PC-9 (cell line): ENCODE results near the gene CYB5R4. TPM values are rescaled to one million over a fixed set of nuclear protein-coding genes. Genes with fewer than 3 reads are reported as not detected.

Experiments
- BruUV-seq: library from RNA; stranded (reverse); fragments of 400-500 nt; replicated peaks from 2 replicates; lab custom pipeline; 2021; lab: Mats Ljungman, UMichigan
- CTCF ChIA-PET: fragments of 300-600 bp; sonication (Branson Sonifier 250); formaldehyde crosslinking; loops from one replicate; lab custom pipeline; 2022; ENCODE audit warnings: antibody characterized with exemption; lab: Charles Lee
- POLR2A ChIA-PET: fragments of 300-600 bp; sonication (Branson Sonifier 250); formaldehyde crosslinking; loops from one replicate; lab custom pipeline; 2022; ENCODE audit warnings: antibody characterized with exemption; ENCODE audit not compliant: unreplicated experiment; lab: Charles Lee
- DNase-seq, 2 experiments: peaks; one replicate each; pipeline versions ENCODE4 v3.0.0 to v3.0.0-alpha.2; 2015 to 2022; ENCODE audit warnings: mixed read lengths in 1 of 2
- H2AFZ ChIP-seq: fragments of 200-600 bp; sonication (generic); 2 replicates; pipeline ENCODE4 v1.8.1; 2017; ENCODE audit warnings: antibody characterized with exemption
- H3F3A ChIP-seq: fragments of 200-600 bp; sonication (generic); 2 replicates; pipeline ENCODE4 v1.8.1; 2017; ENCODE audit warnings: antibody characterized with exemption, mild to moderate bottlenecking, low read depth; ENCODE audit not compliant: insufficient read depth
- H3K27ac ChIP-seq: fragments of 200-600 bp; sonication (generic); 2 replicates; pipeline ENCODE4 v1.6.1; 2016; ENCODE audit warnings: mixed run types
- H3K27me3 ChIP-seq: fragments of 200-600 bp; sonication (generic); 2 replicates; pipeline ENCODE4 v1.6.1; 2016; ENCODE audit warnings: low read depth, mixed run types; ENCODE audit not compliant: insufficient read depth
- H3K36me3 ChIP-seq: fragments of 200-600 bp; sonication (generic); 2 replicates; pipeline ENCODE4 v1.6.1; 2016; ENCODE audit warnings: low read depth, mixed run types
- H3K4me1 ChIP-seq: fragments of 200-600 bp; sonication (generic); replicated peaks from 2 replicates; pipeline ENCODE4 v1.6.1; 2016; ENCODE audit warnings: mixed run types; ENCODE audit not compliant: insufficient read depth
- H3K4me2 ChIP-seq: fragments of 200-600 bp; sonication (generic); 2 replicates; pipeline ENCODE4 v1.6.1; 2017; ENCODE audit warnings: mixed run types
- H3K4me3 ChIP-seq: fragments of 200-600 bp; sonication (generic); 2 replicates; pipeline ENCODE4 v1.6.1; 2016; ENCODE audit warnings: mixed run types
- H3K79me2 ChIP-seq: fragments of 200-600 bp; sonication (generic); 2 replicates; pipeline ENCODE4 v1.6.1; 2017; ENCODE audit warnings: low read depth, mixed run types
- H3K9me2 ChIP-seq: fragments of 200-600 bp; sonication (generic); 2 replicates; pipeline ENCODE4 v1.8.1; 2017; ENCODE audit warnings: mild to moderate bottlenecking; ENCODE audit not compliant: insufficient read depth
- H3K9me3 ChIP-seq: fragments of 200-600 bp; sonication (generic); 2 replicates; pipeline ENCODE4 v1.8.1; 2016; ENCODE audit warnings: low read depth; ENCODE audit not compliant: insufficient read depth
- H4K20me1 ChIP-seq: fragments of 200-600 bp; sonication (generic); 2 replicates; pipeline ENCODE4 v1.8.1; 2017; ENCODE audit not compliant: insufficient read depth
- EZH2 ChIP-seq: fragments of 200-600 bp; sonication (generic); IDR thresholded peaks from 2 replicates; pipeline ENCODE4 v1.8.0; 2017; ENCODE audit warnings: antibody characterized with exemption, low read depth
- intact Hi-C: fragments of 100-400 bp; cut with micrococcal nuclease; formaldehyde crosslinking; loops from one replicate; pipeline ENCODE4 v1.10.0; 2022; ENCODE audit not compliant: unreplicated experiment
- total RNA-seq: library from RNA; stranded (reverse); gene quantifications from 2 replicates; pipeline ENCODE4 v1.2.3, GENCODE V29; 2021
- TF ChIP-seq, protein P1 (sequence below): fragments of 200-600 bp; sonication (generic); conservative IDR thresholded peaks from 2 replicates; pipeline ENCODE4 v1.6.1; 2017; ENCODE audit warnings: mixed run types, antibody characterized with exemption, mild to moderate bottlenecking, moderate library complexity

The CYB5R4 gene
- total RNA-seq, 1 experiment from 2014 or later, result 22.7 TPM

DNA sequence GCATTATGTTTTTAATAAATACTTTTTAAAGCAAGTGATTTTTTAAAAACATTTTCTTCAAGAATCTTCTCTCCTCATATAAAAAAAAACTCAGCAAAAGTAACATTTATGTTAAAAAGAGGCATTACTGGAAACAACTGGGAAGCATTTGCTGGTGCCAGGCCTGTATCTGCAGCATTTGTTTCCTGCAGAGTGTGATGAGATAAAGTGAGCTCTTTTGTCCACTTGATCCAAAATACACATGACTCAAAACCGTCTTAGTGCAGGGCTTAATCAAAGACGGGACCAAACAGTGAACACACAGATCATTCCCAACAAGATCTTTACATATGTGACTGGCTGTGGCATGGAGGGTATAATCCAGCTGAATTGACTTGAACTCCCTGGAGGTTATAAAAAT is 34.7 kb upstream of the CYB5R4 start:
- H3K9me3 ChIP-seq, result no peaks in the 10 kb centered on the region
- intact Hi-C loops, result no loop called here
- ChIA-PET CTCF (no interaction called here), POLR2A (no interaction called here)
- no TSS peak for BruUV-seq
- H3K9me2 ChIP-seq, result no peaks in the 10 kb centered on the region
- no peak for DNase-seq
- H3K36me3 ChIP-seq, result no peaks in the 10 kb centered on the region
- peaks cover 14% of the 10 kb centered on the region for H3K4me1 ChIP-seq
- H3K4me2 ChIP-seq, result peak overlapping the region; percentile 51; the same call in 1 of the 2 replicates
- H2AFZ ChIP-seq, result no peak overlapping the region
- no peaks in the 10 kb centered on the region for H4K20me1 ChIP-seq
- no peak overlapping the region for H3K4me3 ChIP-seq
- H3F3A ChIP-seq, result no peaks in the 10 kb centered on the region
- no peak for TF ChIP-seq EZH2
- TF ChIP-seq, protein P1, sequence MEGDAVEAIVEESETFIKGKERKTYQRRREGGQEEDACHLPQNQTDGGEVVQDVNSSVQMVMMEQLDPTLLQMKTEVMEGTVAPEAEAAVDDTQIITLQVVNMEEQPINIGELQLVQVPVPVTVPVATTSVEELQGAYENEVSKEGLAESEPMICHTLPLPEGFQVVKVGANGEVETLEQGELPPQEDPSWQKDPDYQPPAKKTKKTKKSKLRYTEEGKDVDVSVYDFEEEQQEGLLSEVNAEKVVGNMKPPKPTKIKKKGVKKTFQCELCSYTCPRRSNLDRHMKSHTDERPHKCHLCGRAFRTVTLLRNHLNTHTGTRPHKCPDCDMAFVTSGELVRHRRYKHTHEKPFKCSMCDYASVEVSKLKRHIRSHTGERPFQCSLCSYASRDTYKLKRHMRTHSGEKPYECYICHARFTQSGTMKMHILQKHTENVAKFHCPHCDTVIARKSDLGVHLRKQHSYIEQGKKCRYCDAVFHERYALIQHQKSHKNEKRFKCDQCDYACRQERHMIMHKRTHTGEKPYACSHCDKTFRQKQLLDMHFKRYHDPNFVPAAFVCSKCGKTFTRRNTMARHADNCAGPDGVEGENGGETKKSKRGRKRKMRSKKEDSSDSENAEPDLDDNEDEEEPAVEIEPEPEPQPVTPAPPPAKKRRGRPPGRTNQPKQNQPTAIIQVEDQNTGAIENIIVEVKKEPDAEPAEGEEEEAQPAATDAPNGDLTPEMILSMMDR, result no peak
- H3K79me2 ChIP-seq, result no peaks in the 10 kb centered on the region
- H3K27ac ChIP-seq, result peak overlapping the region; percentile 50; the same call in 1 of the 2 replicates
- H3K27me3 ChIP-seq, result no peaks in the 10 kb centered on the region

DNA sequence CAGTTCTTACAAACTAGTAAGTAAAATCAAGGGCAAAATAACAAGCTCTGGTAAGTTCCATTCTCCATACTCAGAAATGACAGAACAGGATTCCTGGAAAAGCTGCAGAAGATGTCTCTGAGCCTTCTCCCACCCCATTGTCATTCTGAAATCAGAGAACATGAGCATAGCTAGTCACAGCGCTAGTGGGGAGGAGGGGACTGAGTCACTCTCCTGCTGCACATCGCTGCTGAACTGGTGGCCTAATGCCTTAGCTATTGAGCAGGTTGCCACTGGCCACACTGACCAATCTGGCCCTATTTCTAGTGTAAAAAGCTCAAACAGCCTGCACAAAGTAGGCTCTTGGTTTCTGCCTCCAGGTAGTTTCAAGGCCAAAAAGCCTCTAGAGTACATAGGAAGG is 32.4 kb upstream of the CYB5R4 start:
- TF ChIP-seq, protein P1, result no peak
- no peak for TF ChIP-seq EZH2
- Histone ChIP-seq H3K9me2 (no peaks in the 10 kb centered on the region), H3K4me1 (peaks cover 14% of the 10 kb centered on the region), H3K9me3 (no peaks in the 10 kb centered on the region), H3F3A (no peaks in the 10 kb centered on the region), H3K4me2 (no peak overlapping the region), H3K36me3 (no peaks in the 10 kb centered on the region), H3K27ac (no peak overlapping the region), H3K27me3 (no peaks in the 10 kb centered on the region), H3K4me3 (no peak overlapping the region), H3K79me2 (no peaks in the 10 kb centered on the region), H2AFZ (no peak overlapping the region), H4K20me1 (no peaks in the 10 kb centered on the region)
- POLR2A ChIA-PET, result no interaction called here
- BruUV-seq, result no TSS peak
- intact Hi-C loops, result no loop called here
- CTCF ChIA-PET, result no interaction called here
- no peak for DNase-seq

DNA sequence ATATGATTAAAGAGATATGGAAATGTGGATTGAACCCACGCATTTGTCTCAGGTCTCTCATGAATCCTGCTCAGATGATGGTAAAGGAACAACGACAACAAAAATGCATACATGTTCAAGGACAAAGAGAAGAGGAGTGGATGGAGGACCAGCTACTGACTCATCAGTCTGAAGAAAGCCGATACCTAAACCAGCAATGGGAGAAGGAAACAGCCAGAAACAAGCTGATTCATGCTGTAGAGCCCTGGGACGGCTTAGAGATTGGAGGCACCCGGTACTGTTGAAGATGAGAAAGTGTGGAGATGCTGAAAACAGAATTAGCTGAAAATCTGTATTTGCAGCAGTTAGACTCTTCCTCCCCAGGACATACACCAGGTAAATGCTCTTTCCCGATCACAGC is 20.8 kb upstream of the CYB5R4 start:
- CTCF ChIA-PET, result no interaction called here
- TF ChIP-seq, protein P1, result no peak
- TF ChIP-seq EZH2, result no peak
- intact Hi-C loops, result no loop called here
- Histone ChIP-seq H3K4me3 (no peak overlapping the region), H3K9me2 (no peaks in the 10 kb centered on the region; the same call in 1 of the 2 replicates), H3F3A (no peaks in the 10 kb centered on the region), H2AFZ (no peak overlapping the region), H3K4me2 (no peak overlapping the region), H3K4me1 (no peaks in the 10 kb centered on the region), H3K36me3 (no peaks in the 10 kb centered on the region), H3K27ac (no peak overlapping the region), H3K9me3 (no peaks in the 10 kb centered on the region), H3K27me3 (no peaks in the 10 kb centered on the region), H3K79me2 (no peaks in the 10 kb centered on the region), H4K20me1 (no peaks in the 10 kb centered on the region)
- no TSS peak for BruUV-seq
- DNase-seq, result no peak
- POLR2A ChIA-PET, result no interaction called here
